Fibroblast of skin of left biceps (primary cell): ENCODE measurements around the gene PTBP3.
"Not testable (repeated sequence)": the region's sequence is repeated elsewhere in the genome, so short reads cannot be mapped to it uniquely, and the experiment has no call there.

ENCODE experiments used
- DNase-seq, 2 experiments: peaks; one replicate each; pipeline ENCODE4 v3.0.0-alpha.2; 2013; ENCODE audit warnings: low read depth in 2 of 2

Gene PTBP3

GRCh38 chr9:112207451-112207850 lies 126.0 kb downstream of the PTBP3 start:
- DNase-seq, result no peak

GRCh38 chr9:112203536-112203935 lies 129.9 kb downstream of the PTBP3 start:
- DNase-seq, result peak; percentile 13 to 33

GRCh38 chr9:112200711-112201110 lies 132.7 kb downstream of the PTBP3 start:
- DNase-seq, result no peak

- no peak for DNase-seq
These were observed 134.8 kb downstream of the PTBP3 start for GRCh38 chr9:112198646-112199045.

- no peak for DNase-seq
These were observed 138.4 kb downstream of the PTBP3 start for GRCh38 chr9:112194969-112195431.

GRCh38 chr9:112193572-112194288 lies 139.7 kb downstream of the PTBP3 start:
- DNase-seq, result no peak

- not testable (repeated sequence) for DNase-seq
These were observed 143.1 kb downstream of the PTBP3 start for GRCh38 chr9:112190320-112190719.

GRCh38 chr9:112188884-112189283 lies 144.5 kb downstream of the PTBP3 start:
- no peak for DNase-seq

GRCh38 chr9:112187404-112187803 lies 146.0 kb downstream of the PTBP3 start:
- no peak for DNase-seq

GRCh38 chr9:112186695-112187094 lies 146.7 kb downstream of the PTBP3 start:
- DNase-seq, result no peak

- no peak for DNase-seq
These were observed 148.5 kb downstream of the PTBP3 start for GRCh38 chr9:112184946-112185345.

GRCh38 chr9:112184221-112184620 lies 149.2 kb downstream of the PTBP3 start:
- no peak for DNase-seq

GRCh38 chr9:112180387-112180881 lies 153.0 kb downstream of the PTBP3 start:
- DNase-seq, result no peak

- no peak for DNase-seq
These were observed 153.6 kb downstream of the PTBP3 start for GRCh38 chr9:112179816-112180215.

- no peak for DNase-seq
These were observed 156.9 kb downstream of the PTBP3 start for GRCh38 chr9:112176524-112176923.

GRCh38 chr9:112175796-112176315 lies 157.6 kb downstream of the PTBP3 start:
- DNase-seq, result no peak

GRCh38 chr9:112174965-112175795 lies 158.2 kb downstream of the PTBP3 start, which contains the start of gene SUSD1:
Gene SUSD1, minus strand, starts transcription at chr9:112175297. Its CDS starts 62 bp downstream, at chr9:112175235.
- no peak for DNase-seq

- DNase-seq, result no peak
These were observed 159.0 kb downstream of the PTBP3 start for GRCh38 chr9:112174222-112174964.

GRCh38 chr9:112173489-112174221 lies 159.8 kb downstream of the PTBP3 start:
- no peak for DNase-seq

GRCh38 chr9:112170968-112171367 lies 162.5 kb downstream of the PTBP3 start:
- DNase-seq, result no peak

GRCh38 chr9:112170235-112170634 lies 163.2 kb downstream of the PTBP3 start:
- no peak for DNase-seq
